Suprapubic skin (tissue), 4 donors: Measurements from ENCODE around the gene TAPBPL.

ENCODE experiments used
- POLR2A ChIP-seq, 2 donors: fragments of 450-650 bp; IDR thresholded peaks; one replicate each; pipeline ENCODE4 v1.6.1; 2017; ENCODE audit warnings: antibody characterized with exemption in 2 of 2, mild to moderate bottlenecking in 2 of 2, moderate library complexity in 2 of 2
- POLR2AphosphoS5 ChIP-seq, 3 donors: sonication (generic); formaldehyde crosslinking; IDR thresholded peaks; one replicate each; pipeline ENCODE4 v1.6.1; 2017; ENCODE audit warnings: antibody characterized with exemption in 3 of 3

DNA sequence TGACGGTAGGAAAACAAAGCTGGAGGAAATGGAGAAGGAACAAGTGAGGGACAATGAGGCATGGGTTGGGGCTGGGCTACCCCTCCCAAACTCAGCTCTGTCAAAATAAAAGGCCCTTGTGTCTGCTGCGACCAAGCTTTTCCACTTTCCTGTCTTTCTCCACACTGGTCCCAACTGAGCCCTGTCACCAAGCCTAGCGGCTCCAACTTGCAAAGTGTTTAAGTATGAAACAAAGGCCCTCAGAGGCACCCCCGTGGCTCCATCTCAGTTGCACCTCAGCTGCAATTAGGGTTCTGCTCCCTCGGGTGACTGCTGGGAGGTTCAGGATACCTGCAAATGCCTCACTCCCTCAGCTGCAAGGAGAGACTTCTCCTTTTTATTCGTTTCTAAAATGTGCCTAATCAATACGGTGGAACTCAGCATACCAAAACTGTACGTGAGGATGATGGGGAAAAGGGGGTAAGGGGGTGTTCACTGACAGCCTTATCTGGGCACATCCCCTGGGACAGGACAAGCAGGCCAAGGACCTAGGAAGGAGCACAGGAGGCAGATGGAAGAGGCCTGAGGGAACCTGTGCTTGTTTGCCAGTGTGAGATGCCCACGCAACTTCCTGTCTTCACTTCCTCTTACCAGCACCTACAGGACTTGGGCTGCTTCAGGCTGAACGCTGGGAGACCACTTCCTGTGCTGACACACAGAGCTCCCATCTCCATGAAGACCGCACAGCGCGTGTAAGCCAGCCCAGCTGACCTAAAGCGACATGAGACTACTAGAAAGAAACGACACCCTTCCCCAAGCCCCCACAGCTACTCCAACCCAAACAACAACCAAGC lies 9.8 kb downstream of the TAPBPL start:
- TF ChIP-seq POLR2AphosphoS5 (IDR thresholded peaks at IDR 0.05) (no peak), POLR2A (IDR thresholded peaks at IDR 0.05) (no peak)
